Raji (cell line): ENCODE measurements around the gene DPH5.

ENCODE experiments used
- POLR2A ChIP-seq: IDR thresholded peaks from 2 replicates; pipeline ENCODE4 v1.6.1; 2011; ENCODE audit warnings: low read depth, low read length, control low read depth; ENCODE audit not compliant: insufficient read depth

DPH5 gene, protein sequence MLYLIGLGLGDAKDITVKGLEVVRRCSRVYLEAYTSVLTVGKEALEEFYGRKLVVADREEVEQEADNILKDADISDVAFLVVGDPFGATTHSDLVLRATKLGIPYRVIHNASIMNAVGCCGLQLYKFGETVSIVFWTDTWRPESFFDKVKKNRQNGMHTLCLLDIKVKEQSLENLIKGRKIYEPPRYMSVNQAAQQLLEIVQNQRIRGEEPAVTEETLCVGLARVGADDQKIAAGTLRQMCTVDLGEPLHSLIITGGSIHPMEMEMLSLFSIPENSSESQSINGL

GRCh38 chr1:101025657-101026429 lies at the start of gene DPH5:
DPH5 (minus strand) TSS chr1:101025784; CDS start chr1:101025443, 341 bp downstream.
- TF ChIP-seq POLR2A: peak; percentile 93

GRCh38 chr1:101073836-101074235 lies 48.3 kb upstream of the DPH5 start:
- no peak for TF ChIP-seq POLR2A

- TF ChIP-seq POLR2A: no peak
Measured at GRCh38 chr1:101071470-101071891, 45.9 kb upstream of the DPH5 start.

DNA sequence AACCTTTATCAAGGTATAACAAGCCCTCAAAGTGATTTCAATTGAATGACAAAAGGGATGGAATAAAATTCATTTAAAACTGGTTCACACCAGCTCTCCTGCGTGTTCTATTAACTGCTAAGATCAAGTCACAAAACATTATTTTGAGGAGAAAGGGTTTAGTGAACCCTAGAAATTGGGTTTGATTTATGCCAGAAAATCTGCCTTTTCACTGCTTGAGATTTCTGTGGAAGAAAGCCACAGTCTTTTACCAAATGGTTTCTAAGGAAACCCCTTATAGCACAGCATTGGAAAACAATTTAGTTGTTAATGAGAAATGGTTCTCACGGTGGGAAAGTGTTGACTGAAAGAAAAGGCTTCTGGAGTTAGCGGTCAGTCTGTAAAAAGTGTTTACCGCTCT lies 43.6 kb upstream of the DPH5 start:
- TF ChIP-seq POLR2A: no peak

DNA sequence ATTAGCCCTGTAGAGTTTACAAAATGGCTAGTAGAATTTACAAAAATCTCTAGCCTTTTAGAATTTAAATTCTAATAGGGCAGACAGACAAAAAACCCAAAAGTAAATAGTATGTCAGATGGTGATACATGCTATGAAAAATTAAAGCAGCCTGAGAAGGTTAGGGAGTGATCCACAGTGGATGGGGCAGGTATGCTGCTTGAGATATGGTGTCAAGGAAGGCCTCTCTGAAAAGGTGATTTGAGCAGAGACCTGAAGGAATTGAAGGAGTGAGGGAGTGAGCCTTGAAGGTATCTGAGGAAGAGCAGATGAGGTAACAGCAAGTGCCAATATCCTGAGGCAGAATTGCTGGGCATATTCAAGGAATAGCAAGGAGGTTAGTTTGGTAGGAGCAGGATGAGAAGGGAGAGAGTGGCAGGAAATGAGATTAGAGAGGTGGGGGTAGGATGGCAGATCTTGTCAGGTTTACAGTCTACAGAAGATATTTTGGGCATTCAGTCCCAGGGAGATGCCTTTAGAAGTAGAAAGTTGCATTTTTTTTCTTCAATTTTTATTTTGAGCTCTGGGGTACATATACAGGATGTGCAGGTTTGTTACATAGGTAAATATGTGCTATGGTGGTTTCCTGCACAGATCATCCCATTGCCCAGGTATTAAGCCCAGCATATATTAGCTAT lies 40.8 kb upstream of the DPH5 start:
- TF ChIP-seq POLR2A: no peak

DNA sequence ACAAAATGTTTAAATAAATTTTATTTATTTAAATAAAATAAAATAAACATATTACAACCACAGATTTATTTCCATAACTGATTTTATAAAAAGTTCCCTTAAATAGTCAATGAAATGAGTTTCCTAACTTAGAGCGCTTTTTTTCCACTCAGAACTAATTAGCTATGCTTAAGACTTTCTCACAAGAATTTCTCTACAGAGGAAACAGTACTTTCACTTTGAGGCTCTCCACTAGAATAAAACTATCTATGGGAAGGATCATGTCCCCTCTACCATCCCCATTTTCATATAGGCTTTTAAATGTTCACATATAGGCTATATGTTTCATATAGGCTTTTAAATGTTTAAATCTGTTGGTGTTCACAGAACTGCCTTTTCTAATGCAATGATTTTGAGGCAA lies 40.0 kb upstream of the DPH5 start:
- no peak for TF ChIP-seq POLR2A

DNA sequence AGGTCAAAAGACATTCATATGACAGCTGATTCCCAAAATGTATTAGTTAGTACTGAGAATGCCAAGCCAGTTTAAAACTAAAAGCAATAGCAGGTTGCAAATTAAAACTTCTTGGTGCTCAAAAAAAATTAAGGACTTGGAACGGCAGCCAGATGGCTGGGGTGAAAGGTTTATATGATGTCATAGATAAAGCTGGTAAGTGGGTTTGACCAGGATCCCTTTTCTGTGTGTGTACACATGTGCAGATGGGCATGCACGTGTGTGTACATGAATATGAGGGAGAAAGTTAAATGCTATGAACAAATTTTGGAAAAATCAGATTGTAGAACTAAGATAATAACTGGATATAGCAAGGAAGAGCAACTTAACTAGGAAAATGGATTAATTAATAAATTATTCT lies 39.1 kb upstream of the DPH5 start:
- TF ChIP-seq POLR2A: no peak

DNA sequence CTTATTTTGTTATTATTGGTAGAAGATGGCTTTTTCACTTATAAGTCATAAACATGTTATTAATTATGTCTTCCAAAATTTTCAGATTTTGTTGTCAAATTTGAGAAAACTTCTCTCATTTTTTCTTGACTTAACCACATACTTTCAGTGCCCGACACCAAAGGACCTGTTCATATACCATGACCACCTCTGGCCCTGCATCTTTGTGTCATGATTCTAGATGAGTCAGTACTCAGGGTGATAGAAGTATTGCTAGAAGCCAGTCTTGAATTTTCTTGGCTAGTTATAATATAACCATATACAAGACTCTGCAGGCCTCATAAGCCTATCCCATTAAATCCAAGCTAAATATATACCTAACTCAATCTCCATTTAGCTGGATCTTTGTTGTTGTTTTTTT lies 35.4 kb upstream of the DPH5 start:
- TF ChIP-seq POLR2A: no peak

GRCh38 chr1:101059945-101060542 lies 34.5 kb upstream of the DPH5 start:
- TF ChIP-seq POLR2A: no peak

GRCh38 chr1:101055623-101056022 lies 30.0 kb upstream of the DPH5 start:
- no peak for TF ChIP-seq POLR2A

GRCh38 chr1:101051688-101052638 lies 26.4 kb upstream of the DPH5 start:
- TF ChIP-seq POLR2A: no peak

- TF ChIP-seq POLR2A: no peak
Measured at GRCh38 chr1:101050869-101051268, 25.3 kb upstream of the DPH5 start.

- no peak for TF ChIP-seq POLR2A
Measured at GRCh38 chr1:101044749-101045148, 19.2 kb upstream of the DPH5 start.

DNA sequence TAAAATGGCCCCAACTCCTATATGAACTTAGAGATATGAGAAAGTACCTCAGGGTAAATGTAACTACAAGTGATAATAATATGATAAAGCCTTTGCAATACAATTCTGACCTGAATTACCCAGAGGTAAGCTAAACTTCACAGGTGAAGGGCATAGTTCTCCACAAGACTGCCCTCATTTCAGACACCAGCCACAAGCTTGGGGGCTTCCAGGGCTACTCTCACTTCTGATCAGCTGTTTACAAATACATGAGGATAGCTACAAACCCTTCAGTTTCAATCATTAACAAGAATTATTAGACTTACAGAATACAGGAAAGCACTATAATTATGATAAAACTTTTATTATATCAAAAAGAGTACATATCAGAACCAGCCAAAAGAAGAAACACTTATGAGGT lies 18.7 kb upstream of the DPH5 start:
- no peak for TF ChIP-seq POLR2A

DNA sequence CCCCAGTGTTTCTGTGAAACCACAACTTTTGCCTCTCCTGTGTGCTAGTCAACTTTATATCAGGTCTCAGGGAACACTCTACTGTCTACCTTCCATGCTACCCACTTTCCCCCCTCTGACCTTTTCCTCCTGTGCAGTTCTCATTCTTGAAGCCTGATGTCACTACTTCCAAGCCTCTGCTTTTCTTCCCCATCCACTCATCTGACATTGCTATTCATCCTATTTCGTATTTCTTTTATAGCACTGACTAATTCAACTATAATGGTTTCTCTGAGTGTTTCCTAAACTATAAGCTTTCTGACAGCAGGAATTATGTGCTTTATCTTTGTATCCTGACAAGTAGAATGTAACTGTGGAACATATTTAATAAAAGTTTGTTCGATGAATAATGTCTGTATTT lies 18.2 kb upstream of the DPH5 start:
- TF ChIP-seq POLR2A: no peak

GRCh38 chr1:101041300-101041699 lies 15.7 kb upstream of the DPH5 start:
- TF ChIP-seq POLR2A: no peak
